ENCODE results near the gene HECTD4.
"Not testable (repeated sequence)": the region's sequence is repeated elsewhere in the genome, so short reads cannot be mapped to it uniquely, and the experiment has no call there.

HECTD4 gene

GRCh38 chr12:112353393-112353792, 28.8 kb downstream of the HECTD4 start:
- no peak for DNase-seq (ENCODE audit: low read depth)

DNA sequence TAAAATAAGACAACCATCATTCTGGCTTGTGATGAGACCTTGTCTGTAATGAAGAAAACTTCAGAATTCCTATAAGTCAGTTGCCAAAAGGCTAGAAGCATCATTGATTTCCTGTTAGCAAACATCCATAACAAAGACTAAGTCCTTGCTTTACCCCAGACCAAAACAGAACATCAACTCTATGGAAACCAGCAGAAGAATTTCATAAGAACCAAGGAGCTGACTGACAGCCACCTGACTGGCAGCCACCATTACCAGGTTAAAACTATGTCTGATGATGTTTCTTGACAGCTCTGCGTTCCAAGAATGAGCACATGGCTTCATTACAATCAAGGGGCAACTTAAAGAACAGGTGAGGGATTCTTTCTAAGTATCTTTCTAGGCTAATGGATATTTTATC, 29.3 kb downstream of the HECTD4 start:
- DNase-seq (ENCODE audit: low read depth), result no peak

GRCh38 chr12:112350593-112351592, 31.3 kb downstream of the HECTD4 start:
- no peak for DNase-seq (ENCODE audit: low read depth)

DNA sequence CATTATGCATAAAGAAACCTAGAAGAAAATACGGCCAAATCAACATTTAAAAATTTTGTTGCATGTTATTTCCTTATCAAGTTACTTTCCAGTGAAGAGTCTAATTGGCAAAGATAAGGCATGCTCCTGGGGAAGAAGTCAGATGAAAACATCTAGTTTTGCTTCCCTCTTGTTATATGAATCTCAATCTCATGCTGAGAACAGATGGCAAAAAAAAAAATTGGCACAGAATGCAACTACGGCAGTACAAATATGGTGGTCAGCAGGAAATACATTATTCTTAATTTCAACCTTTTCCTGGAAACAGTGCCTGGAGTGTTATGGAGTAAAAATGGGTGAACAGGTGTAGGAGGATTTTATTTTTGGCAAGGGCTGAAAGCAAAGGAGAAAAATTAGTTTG, 32.8 kb downstream of the HECTD4 start:
- DNase-seq (ENCODE audit: low read depth), result no peak

GRCh38 chr12:112348926-112349325, 33.3 kb downstream of the HECTD4 start:
- not testable (repeated sequence) for DNase-seq (ENCODE audit: low read depth)

DNA sequence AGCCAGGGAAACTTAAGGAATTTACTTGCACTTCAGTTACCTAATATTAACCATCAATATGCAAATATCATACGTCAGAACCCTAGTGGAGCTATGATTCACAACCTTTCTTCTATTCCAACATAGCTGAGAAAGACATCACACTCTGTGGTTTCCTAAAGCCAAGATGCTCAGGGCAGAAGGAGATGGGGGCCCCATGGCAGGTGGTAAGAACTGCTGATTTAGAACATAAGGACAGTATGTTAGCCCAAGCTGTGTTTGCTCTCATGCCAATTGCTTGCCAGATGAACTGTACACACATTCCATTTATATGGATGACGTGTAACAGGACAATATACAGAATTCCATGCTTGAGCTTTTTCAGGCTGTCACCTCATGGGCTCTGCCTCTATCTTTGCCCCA, 34.6 kb downstream of the HECTD4 start:
- DNase-seq (ENCODE audit: low read depth), result peak; percentile 67

GRCh38 chr12:112346194-112346593, 36.0 kb downstream of the HECTD4 start:
- DNase-seq (ENCODE audit: low read depth), result no peak

- DNase-seq (ENCODE audit: low read depth), result no peak
Measured at GRCh38 chr12:112344220-112344619, 38.0 kb downstream of the HECTD4 start.

DNA sequence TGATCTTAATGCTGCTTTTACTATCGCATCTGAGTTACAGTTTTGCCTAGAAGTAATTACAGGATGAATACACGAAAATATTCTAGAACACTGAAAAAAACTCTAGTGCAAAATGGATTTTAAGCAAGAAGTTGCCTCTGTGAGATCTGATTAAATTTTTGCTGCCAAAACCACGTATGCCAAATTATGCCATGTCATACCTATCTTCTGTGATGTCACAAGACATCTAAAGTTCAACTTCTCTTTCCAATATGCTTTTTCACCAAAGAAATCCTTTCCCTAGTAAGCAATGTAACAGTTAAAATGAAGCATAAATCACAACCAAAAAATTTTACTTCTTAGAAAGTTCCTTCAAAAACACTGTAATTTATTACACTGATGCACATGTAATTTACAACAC, 39.6 kb downstream of the HECTD4 start:
- DNase-seq (ENCODE audit: low read depth), result no peak

DNA sequence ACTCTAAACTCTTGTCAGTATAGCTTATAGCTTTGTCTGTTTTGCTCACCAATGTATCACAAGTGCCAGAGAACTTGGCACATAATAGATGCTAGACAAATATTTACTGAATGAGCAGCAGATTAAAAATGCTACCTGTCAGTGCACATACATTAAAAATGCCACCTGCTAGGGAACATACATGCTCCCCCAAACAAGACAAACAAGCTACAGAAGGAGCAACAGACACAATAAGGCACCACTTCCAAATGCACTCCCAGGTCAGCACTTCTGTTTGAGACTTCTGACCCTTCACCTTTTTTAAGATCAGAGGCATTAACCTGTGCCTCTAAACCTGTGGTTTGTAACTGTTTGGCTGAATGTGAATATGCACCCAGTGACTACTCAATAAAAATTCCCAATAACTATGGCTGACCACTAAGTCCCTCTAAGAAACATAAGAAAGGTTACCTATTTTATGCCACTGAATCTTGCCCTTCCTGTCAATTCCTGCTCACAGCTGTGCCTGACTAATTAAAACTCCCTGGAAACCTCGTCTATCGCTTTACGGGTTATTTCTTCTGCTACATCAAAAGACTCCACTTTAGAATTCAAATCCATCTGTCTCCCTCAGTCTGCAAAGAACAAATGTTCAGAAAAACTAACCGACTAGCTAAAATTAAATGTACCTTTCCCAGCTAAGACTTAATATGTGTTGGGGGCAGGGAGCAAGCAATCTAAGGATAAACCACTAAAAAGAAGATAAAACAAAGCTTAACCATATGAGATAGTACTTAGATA, 41.0 kb downstream of the HECTD4 start:
- DNase-seq (ENCODE audit: low read depth), result no peak

GRCh38 chr12:112340230-112340629, 42.0 kb downstream of the HECTD4 start:
- DNase-seq (ENCODE audit: low read depth), result no peak

- DNase-seq (ENCODE audit: low read depth), result not testable (repeated sequence)
Measured at GRCh38 chr12:112334999-112335398, 47.2 kb downstream of the HECTD4 start.

- DNase-seq (ENCODE audit: low read depth), result no peak
Measured at GRCh38 chr12:112333019-112333418, 49.2 kb downstream of the HECTD4 start.

DNA sequence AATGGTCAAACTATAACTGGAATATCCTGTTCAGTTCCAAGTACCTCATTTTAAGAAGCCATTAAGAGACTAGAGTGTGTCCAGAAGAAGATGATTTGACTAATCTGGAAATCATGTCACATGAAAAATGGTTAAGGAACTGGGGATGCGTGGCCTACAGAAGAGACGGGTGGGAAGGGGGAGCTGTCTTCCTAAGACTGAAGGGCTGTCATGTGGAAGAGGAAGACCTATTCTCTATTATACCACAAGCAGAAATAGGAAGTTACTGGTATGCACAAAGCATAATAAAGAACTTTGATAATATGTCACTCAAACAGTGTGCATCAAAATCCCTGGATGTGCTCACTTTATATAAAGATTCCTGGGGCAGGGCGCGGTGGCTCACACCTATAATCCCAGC, 50.3 kb downstream of the HECTD4 start:
- no peak for DNase-seq (ENCODE audit: low read depth)

GRCh38 chr12:112330706-112331105, 51.5 kb downstream of the HECTD4 start:
- no peak for DNase-seq (ENCODE audit: low read depth)

GRCh38 chr12:112328456-112329124, 53.6 kb downstream of the HECTD4 start:
- DNase-seq (ENCODE audit: low read depth), result no peak

GRCh38 chr12:112327209-112327938, 54.9 kb downstream of the HECTD4 start:
- DNase-seq (ENCODE audit: low read depth), result no peak

GRCh38 chr12:112325622-112326207, 56.5 kb downstream of the HECTD4 start:
- DNase-seq (ENCODE audit: low read depth), result no peak

- DNase-seq (ENCODE audit: low read depth), result no peak
Measured at GRCh38 chr12:112325157-112325556, 57.1 kb downstream of the HECTD4 start.

- no peak for DNase-seq (ENCODE audit: low read depth)
Measured at GRCh38 chr12:112322882-112323547, 59.2 kb downstream of the HECTD4 start.

- DNase-seq (ENCODE audit: low read depth), result no peak
Measured at GRCh38 chr12:112322441-112322840, 59.8 kb downstream of the HECTD4 start.

Measured in non-pigmented ciliary epithelial cell (primary cell).